Brain microvascular endothelial cell (primary cell): Measurements from ENCODE around the gene MYO16.

Experiments
- DNase-seq: peaks from one replicate; pipeline ENCODE4 v3.0.0-alpha.2; 2020
- H3K27ac ChIP-seq: fragments of 250-450 bp; sonication (Bioruptor Pico); 2 replicates; pipeline ENCODE4 v1.5.1; 2020; ENCODE audit warnings: mild to moderate bottlenecking, moderate library complexity
- H3K27me3 ChIP-seq: fragments of 250-450 bp; sonication (Bioruptor Pico); replicated peaks from 2 replicates; pipeline ENCODE4 v1.5.1; 2020; ENCODE audit warnings: mild to moderate bottlenecking
- H3K36me3 ChIP-seq: fragments of 250-450 bp; sonication (Bioruptor Pico); replicated peaks from 2 replicates; pipeline ENCODE4 v1.5.1; 2020; ENCODE audit warnings: mild to moderate bottlenecking
- H3K4me3 ChIP-seq: 2 replicates; pipeline ENCODE4 v1.5.1; 2011; ENCODE audit warnings: low read depth, mild to moderate bottlenecking, control low read depth, low read length, moderate library complexity
- CTCF ChIP-seq: IDR thresholded peaks from 2 replicates; pipeline ENCODE4 v1.5.1; 2011; ENCODE audit warnings: low read depth, mild to moderate bottlenecking, moderate library complexity, low read length, control low read depth, inconsistent platforms; ENCODE audit errors: missing control alignments
- in situ Hi-C: cut with HindIII; loops from 2 replicates; pipeline ENCODE4 v1.10.0; 2017; ENCODE audit warnings: low sequenced_read_pairs, low pct_ligation_motif_present

Gene MYO16

GRCh38 chr13:109228211-109228610 lies 598.8 kb downstream of the MYO16 start:
- in situ Hi-C loops = no loop called here

GRCh38 chr13:109231888-109232287 lies 602.5 kb downstream of the MYO16 start:
- H3K27ac ChIP-seq = no peak overlapping the region
- TF ChIP-seq CTCF = no peak
- in situ Hi-C loops = no loop called here
- H3K36me3 ChIP-seq = no peaks in the 10 kb centered on the region
- H3K27me3 ChIP-seq = no peaks in the 10 kb centered on the region
- no peak overlapping the region for H3K4me3 ChIP-seq
- DNase-seq = no peak

More at GRCh38 chr13:109228211-109228610, 598.8 kb downstream of the MYO16 start:
- TF ChIP-seq CTCF = no peak
- no peak overlapping the region for H3K4me3 ChIP-seq
- no peaks in the 10 kb centered on the region for H3K36me3 ChIP-seq
- no peak overlapping the region for H3K27ac ChIP-seq
- DNase-seq = no peak
- no peaks in the 10 kb centered on the region for H3K27me3 ChIP-seq

GRCh38 chr13:109233293-109233692 lies 603.9 kb downstream of the MYO16 start:
- Histone ChIP-seq H3K36me3 (no peaks in the 10 kb centered on the region), H3K27ac (no peak overlapping the region), H3K4me3 (no peak overlapping the region), H3K27me3 (no peaks in the 10 kb centered on the region)
- in situ Hi-C loops = no loop called here
- no peak for DNase-seq
- TF ChIP-seq CTCF = no peak

DNA sequence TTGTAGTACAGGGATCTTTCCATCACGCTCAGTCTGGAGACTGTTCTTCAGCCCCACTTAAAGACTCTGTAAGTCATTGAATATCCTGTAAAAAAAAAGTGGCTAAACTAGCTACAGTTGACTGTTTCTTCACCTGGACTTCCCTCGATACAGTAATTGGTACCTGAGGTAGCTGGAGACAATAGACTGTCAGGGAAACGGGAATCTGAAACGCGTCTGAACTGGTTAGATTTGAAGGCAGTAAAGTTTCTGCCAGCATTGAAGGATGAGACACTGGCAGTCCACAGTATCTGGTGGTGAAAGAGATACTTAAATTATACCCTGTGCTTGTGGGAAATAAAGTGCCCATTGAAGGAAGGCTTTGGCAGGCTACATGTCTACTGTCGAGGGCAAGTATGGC lies 606.5 kb downstream of the MYO16 start:
- no peak for DNase-seq
- Histone ChIP-seq H3K36me3 (no peaks in the 10 kb centered on the region), H3K4me3 (no peak overlapping the region), H3K27ac (no peak overlapping the region), H3K27me3 (no peaks in the 10 kb centered on the region)
- TF ChIP-seq CTCF = no peak
- in situ Hi-C loops = no loop called here

DNA sequence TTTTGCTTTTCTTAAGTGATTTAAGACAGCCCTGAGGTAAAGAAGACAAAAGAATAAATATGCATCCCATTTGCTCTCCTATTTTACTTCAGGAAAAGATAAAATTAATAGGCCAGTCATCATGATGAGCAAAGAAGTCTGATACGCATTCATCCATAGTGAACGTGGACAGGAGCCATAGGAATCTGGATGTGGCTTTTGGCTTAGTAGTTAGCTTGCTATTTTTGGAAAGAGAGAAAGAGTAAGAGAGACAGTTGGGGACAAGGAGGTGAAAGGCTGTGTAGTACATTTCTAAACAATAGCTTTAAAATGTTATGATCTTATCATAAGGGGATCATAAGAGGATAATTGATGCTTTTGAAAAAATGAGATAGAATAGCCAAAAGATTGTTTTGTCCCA lies 611.7 kb downstream of the MYO16 start:
- in situ Hi-C loops = no loop called here
- no peak overlapping the region for H3K27ac ChIP-seq
- H3K4me3 ChIP-seq = no peak overlapping the region
- no peak for TF ChIP-seq CTCF
- no peaks in the 10 kb centered on the region for H3K36me3 ChIP-seq
- no peaks in the 10 kb centered on the region for H3K27me3 ChIP-seq
- no peak for DNase-seq

- Histone ChIP-seq H3K4me3 (peak overlapping the region; percentile 12), H3K36me3 (no peaks in the 10 kb centered on the region), H3K27me3 (no peaks in the 10 kb centered on the region), H3K27ac (peak overlapping the region; percentile 87)
- DNase-seq = peak; percentile 88
- in situ Hi-C loops = no loop called here
- no peak for TF ChIP-seq CTCF
Observed at GRCh38 chr13:109243311-109243951, 614.0 kb downstream of the MYO16 start.
